Left renal pelvis (tissue), 4 donors: Measurements from ENCODE around the gene L3MBTL3. TPM values are rescaled to one million over a fixed set of nuclear protein-coding genes. Genes with fewer than 3 reads are reported as not detected.
A peak's percentile ranks its signal among the peaks of the same experiment; 100 is the strongest.

Experiments used
- DNase-seq, 4 donors: peaks; one replicate each; pipeline ENCODE4 v3.0.0-alpha.2; 2013; ENCODE audit warnings: low read depth in 4 of 4, low spot score in 3 of 4
- polyA plus RNA-seq, 4 donors: library from polyadenylated mRNA; unstranded; fragments of 120-200 nt; gene quantifications; one replicate each; pipeline ENCODE4 v1.2.1, GENCODE V29; 2013; ENCODE audit not compliant: insufficient read length in 4 of 4

Gene L3MBTL3
- polyA plus RNA-seq, 4 donors = 14.5 to 23.2 (median 20.9) TPM

- DNase-seq = peak; percentile 79 to 90 (median 84)
These were observed 2.7 kb downstream of the L3MBTL3 start for GRCh38 chr6:130020907-130021629.

DNA sequence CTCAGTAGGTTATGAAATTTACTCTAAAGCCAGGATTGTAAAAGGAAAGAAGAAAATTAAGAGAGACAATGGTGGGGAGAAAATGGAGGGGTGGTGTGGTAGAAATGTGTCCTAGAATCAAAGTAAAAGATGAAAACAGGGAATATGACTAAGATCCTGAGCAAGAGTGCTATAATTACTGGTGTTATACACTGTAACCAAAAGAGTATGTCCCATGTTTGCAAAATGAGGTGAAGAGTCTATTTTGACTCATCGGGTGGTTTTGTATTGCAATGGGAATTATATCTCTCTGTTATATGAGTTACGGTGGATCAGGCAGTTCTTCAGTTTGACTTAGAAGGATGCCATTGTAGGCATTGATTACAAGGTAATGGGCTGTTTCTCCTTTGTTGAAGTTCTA is 8.5 kb downstream of the L3MBTL3 start:
- no peak for DNase-seq

DNA sequence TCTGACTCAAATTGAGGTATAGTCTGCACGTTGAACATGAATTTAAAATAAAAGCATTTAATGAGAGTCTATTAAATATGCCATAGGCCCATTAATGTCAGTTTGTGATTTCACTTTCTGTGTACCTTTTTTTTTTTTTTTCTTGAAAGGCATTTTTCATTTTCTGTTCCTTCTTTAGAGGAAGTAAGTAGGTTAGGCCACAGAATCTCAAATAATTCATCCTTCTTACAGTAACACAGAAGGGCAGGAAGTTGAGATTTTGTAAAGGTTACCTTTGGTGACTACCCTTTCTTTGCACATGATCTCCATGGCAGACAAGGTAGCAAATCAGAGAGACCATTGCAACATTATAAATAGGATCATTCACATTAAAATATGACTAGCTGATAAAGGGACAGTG is 9.6 kb downstream of the L3MBTL3 start:
- no peak for DNase-seq

- DNase-seq = no peak
These were observed 10.8 kb downstream of the L3MBTL3 start for GRCh38 chr6:130029163-130029562.

GRCh38 chr6:130032758-130033340 is 14.5 kb downstream of the L3MBTL3 start:
- no peak for DNase-seq

GRCh38 chr6:130033949-130034348 is 15.6 kb downstream of the L3MBTL3 start:
- no peak for DNase-seq

- DNase-seq = no peak
These were observed 16.2 kb downstream of the L3MBTL3 start for GRCh38 chr6:130034378-130035146.

DNA sequence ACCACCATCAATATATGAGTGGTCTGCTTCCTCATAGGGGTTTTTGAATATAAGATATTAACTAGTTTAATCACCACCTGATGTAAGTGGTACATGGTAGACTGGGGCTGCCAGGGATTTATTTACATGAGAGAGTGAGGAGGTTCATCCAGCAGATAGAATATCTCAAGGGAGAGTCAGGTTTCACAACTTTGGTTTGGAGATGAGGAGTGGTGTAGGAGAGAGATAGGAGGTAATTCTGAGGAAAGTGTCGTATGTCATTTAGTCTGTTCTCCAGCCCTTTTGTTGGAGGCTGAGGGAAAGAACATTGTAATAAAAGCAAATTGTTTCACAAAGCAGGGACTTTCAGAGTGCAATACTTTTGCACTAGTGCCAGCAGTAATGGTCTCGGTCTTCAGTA is 16.8 kb downstream of the L3MBTL3 start:
- DNase-seq = no peak

DNA sequence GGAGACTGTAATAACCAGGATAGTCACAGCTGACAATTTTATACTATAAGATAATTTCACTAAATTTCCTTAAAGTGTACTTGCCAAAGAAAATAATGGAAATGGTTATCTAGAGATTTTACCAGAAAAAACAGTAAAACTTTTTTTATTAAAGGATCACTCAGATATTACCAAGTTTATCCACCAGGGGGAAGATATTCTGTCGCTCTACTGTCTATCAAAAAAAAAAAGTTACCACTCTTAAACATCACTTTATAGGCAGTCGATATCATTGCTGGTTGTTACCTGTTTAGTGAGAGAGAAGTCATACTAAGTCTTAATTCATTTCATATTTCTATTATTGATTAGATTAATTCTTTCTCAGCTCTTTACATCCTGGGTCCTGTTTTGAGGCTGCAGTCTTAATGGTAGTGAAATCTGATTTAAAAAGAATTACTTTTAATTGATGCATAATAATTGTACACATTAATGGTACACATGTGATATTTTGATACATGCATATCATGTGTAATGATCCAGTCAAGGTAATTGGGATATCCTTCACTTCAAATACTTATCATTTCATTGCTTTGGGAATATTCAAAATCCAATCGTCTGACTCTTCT is 18.9 kb downstream of the L3MBTL3 start:
- no peak for DNase-seq

GRCh38 chr6:130041594-130041993 is 23.2 kb downstream of the L3MBTL3 start:
- DNase-seq = no peak

- no peak for DNase-seq
These were observed 25.0 kb downstream of the L3MBTL3 start for GRCh38 chr6:130043344-130043743.

DNA sequence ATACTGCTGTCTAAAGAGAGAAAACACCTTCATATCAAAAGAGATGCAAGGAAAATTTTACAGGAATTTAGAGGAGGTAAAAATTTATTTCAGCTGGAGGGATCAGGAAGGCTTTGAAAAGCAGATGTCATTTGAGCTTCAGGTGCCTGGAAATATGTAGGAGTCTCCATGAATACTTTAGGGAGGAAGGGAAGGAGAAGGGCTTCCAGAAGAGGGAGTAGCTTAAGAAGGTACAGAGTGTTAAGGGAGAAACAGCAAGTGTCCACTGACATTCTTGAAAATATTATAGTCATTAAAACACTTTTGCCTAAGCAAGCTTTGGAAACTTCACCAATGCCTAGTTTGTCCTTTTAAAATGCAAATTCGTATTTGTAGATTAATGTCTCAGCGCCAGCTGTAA is 27.2 kb downstream of the L3MBTL3 start:
- DNase-seq = no peak

DNA sequence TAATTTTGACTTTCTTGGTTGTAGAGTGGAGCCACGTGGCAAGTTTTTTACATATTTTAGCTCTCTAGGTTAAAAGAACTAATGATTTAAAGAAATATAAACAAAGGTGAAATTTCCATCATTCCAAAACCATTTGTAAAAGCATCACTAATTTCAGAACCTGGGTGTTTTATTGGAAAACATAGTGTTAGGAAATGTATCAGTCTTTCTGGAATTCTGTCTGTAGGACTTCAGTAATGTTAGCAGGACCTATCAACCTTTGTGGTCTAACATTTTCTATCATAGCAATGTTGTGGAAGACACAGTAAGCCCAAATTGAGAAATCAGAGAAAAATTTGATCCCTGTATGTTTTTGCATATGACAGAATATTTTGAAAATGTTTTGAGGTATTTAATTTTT is 28.3 kb downstream of the L3MBTL3 start:
- DNase-seq = no peak

- no peak for DNase-seq
These were observed 29.0 kb downstream of the L3MBTL3 start for GRCh38 chr6:130047088-130047995.

GRCh38 chr6:130050230-130050629 is 31.8 kb downstream of the L3MBTL3 start:
- no peak for DNase-seq

- DNase-seq = no peak
These were observed 36.3 kb downstream of the L3MBTL3 start for GRCh38 chr6:130054725-130055124.

- DNase-seq = no peak
These were observed 36.9 kb downstream of the L3MBTL3 start for GRCh38 chr6:130055271-130055670.

GRCh38 chr6:130057495-130057894 is 39.1 kb downstream of the L3MBTL3 start:
- DNase-seq = no peak

DNA sequence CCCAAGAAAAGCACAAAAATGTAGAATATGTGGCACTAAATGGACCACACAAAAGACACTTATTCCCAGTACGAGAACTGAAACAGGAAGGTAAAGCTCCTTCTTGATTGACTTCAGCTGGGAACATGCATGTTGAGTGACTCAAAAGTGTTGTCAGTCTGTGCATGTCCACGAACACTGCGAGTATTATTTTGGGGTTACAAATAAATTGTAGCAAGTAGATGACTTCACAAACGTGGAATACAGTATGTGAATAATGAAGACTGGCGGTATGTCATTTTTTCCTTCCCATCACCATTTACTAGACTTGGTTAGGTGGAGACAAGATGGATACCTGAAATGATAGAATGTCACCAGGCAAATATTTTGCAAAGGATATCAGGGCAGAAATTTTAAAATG is 45.4 kb downstream of the L3MBTL3 start:
- no peak for DNase-seq

GRCh38 chr6:130065609-130066156 is 47.3 kb downstream of the L3MBTL3 start:
- no peak for DNase-seq
